Tibial artery (tissue), 4 donors: ENCODE data around the gene ITPR1.

Experiments used
- DNase-seq, 2 donors: peaks; one replicate each; pipeline ENCODE4 v3.0.0-alpha.2; 2019
- H3K27ac ChIP-seq, 2 donors: fragments of 200-600 bp; sonication (generic) in 1 of 2; 1 replicate in 1 of 2; 2 replicates in 1 of 2; pipeline ENCODE4 v1.5.1; 2018 to 2019; ENCODE audit warnings: mild to moderate bottlenecking in 1 of 2
- H3K27me3 ChIP-seq, 2 donors: fragments of 200-600 bp; sonication (generic) in 1 of 2; one replicate each; pipeline versions ENCODE4 v1.5.1 to v1.6.0; 2016 to 2019
- H3K36me3 ChIP-seq, 3 donors: fragments of 200-600 bp; sonication (generic) in 2 of 3; one replicate each; pipeline ENCODE4 v1.5.1; 2016 to 2019; ENCODE audit warnings: mild to moderate bottlenecking in 2 of 3
- H3K4me1 ChIP-seq, 4 donors: fragments of 200-600 bp; sonication (generic) in 2 of 4; 1 replicate in 3 of 4; 2 replicates in 1 of 4; pipeline ENCODE4 v1.5.1; 2016 to 2019
- H3K4me3 ChIP-seq, 2 donors: fragments of 200-600 bp; sonication (generic) in 1 of 2; 1 replicate in 1 of 2; 2 replicates in 1 of 2; pipeline ENCODE4 v1.5.1; 2018 to 2019; ENCODE audit warnings: mild to moderate bottlenecking in 2 of 2
- H3K9me3 ChIP-seq, 3 donors: fragments of 200-600 bp; sonication (generic) in 1 of 3; one replicate each; pipeline ENCODE4 v1.5.1; 2016 to 2019
- CTCF ChIP-seq, 2 experiments: fragments of 200-600 bp in 1 of 2; fragments of 450-650 bp in 1 of 2; IDR thresholded peaks; one replicate each; pipeline ENCODE4 v1.5.1; 2017 to 2019; ENCODE audit warnings: antibody characterized with exemption in 2 of 2, mild to moderate bottlenecking in 1 of 2, moderate library complexity in 1 of 2
- intact Hi-C: fragments of 100-400 bp; cut with DNase I; formaldehyde crosslinking; loops from one replicate; pipeline ENCODE4 v1.15.0; 2023; ENCODE audit warnings: low total_unique reads

ITPR1 gene

GRCh38 chr3:4508048-4508981 is 15.2 kb downstream of the ITPR1 start:
- Histone ChIP-seq H3K4me1 (peaks cover 0 to 98% (median 48%) of the 10 kb centered on the region in 4 donors), H3K9me3 (no peaks in the 10 kb centered on the region), H3K36me3 (no peaks in the 10 kb centered on the region), H3K4me3 (no peak overlapping the region), H3K27me3 (no peaks in the 10 kb centered on the region), H3K27ac (peak overlapping the region; percentile 29 to 94)
- DNase-seq = no peak
- intact Hi-C loops = no loop called here
- TF ChIP-seq CTCF (IDR thresholded peaks at IDR 0.05) = no peak

GRCh38 chr3:4509043-4509442 is 15.9 kb downstream of the ITPR1 start:
- no peak for DNase-seq
- no peak overlapping the region for H3K4me3 ChIP-seq
- no peak for TF ChIP-seq CTCF (IDR thresholded peaks at IDR 0.05)
- intact Hi-C loops = no loop called here
- H3K9me3 ChIP-seq = no peaks in the 10 kb centered on the region
- no peaks in the 10 kb centered on the region for H3K36me3 ChIP-seq
- H3K27me3 ChIP-seq = no peaks in the 10 kb centered on the region
- H3K4me1 ChIP-seq = peaks cover 0 to 98% (median 44%) of the 10 kb centered on the region in 4 donors
- H3K27ac ChIP-seq = no peak overlapping the region

GRCh38 chr3:4509983-4510755 is 17.0 kb downstream of the ITPR1 start:
- intact Hi-C loops = no loop called here
- Histone ChIP-seq H3K4me3 (no peak overlapping the region), H3K4me1 (peaks cover 0 to 98% (median 38%) of the 10 kb centered on the region in 4 donors), H3K36me3 (no peaks in the 10 kb centered on the region), H3K9me3 (no peaks in the 10 kb centered on the region), H3K27ac (no peak overlapping the region), H3K27me3 (no peaks in the 10 kb centered on the region)
- TF ChIP-seq CTCF (IDR thresholded peaks at IDR 0.05) = no peak
- no peak for DNase-seq

GRCh38 chr3:4511491-4512262 is 18.5 kb downstream of the ITPR1 start:
- intact Hi-C loops = no loop called here
- H3K27me3 ChIP-seq = no peaks in the 10 kb centered on the region
- no peak overlapping the region for H3K27ac ChIP-seq
- H3K4me1 ChIP-seq = peaks cover 0 to 98% (median 36%) of the 10 kb centered on the region in 4 donors
- DNase-seq = no peak
- H3K4me3 ChIP-seq = no peak overlapping the region
- H3K36me3 ChIP-seq = no peaks in the 10 kb centered on the region
- no peaks in the 10 kb centered on the region for H3K9me3 ChIP-seq
- TF ChIP-seq CTCF (IDR thresholded peaks at IDR 0.05) = no peak

- intact Hi-C loops = no loop called here
- no peak for DNase-seq
- H3K27ac ChIP-seq = no peak overlapping the region
Observed at GRCh38 chr3:4512895-4513616, 19.9 kb downstream of the ITPR1 start.

More at GRCh38 chr3:4512895-4513616, 19.9 kb downstream of the ITPR1 start:
- no peaks in the 10 kb centered on the region for H3K27me3 ChIP-seq
- H3K4me1 ChIP-seq = peaks cover 0 to 98% (median 37%) of the 10 kb centered on the region in 4 donors
- no peak overlapping the region for H3K4me3 ChIP-seq
- H3K36me3 ChIP-seq = no peaks in the 10 kb centered on the region
- H3K9me3 ChIP-seq = no peaks in the 10 kb centered on the region
- no peak for TF ChIP-seq CTCF (IDR thresholded peaks at IDR 0.05)
